BJ (cell line): ENCODE results near the gene RIT1. TPM values are rescaled to one million over a fixed set of nuclear protein-coding genes. Genes with fewer than 3 reads are reported as not detected.

Experiments used
- CTCF ChIA-PET: fragments of 350-600 bp; formaldehyde crosslinking; extraction: SDS; loops from one replicate; lab custom pipeline; 2021; ENCODE audit warnings: antibody characterized with exemption, inconsistent platforms; lab: Yijun Ruan, JAX
- POLR2A ChIA-PET: fragments of 300-600 bp; sonication (Branson Sonifier 250); formaldehyde crosslinking; extraction: SDS; loops from one replicate; lab custom pipeline; 2021; ENCODE audit warnings: antibody characterized with exemption; lab: Charles Lee
- DNase-seq: peaks from one replicate; pipeline ENCODE4 v3.0.0-alpha.2; 2011; ENCODE audit warnings: low read depth
- H3K27me3 ChIP-seq: 2 replicates; pipeline ENCODE4 v1.6.0; 2011; ENCODE audit warnings: low read length; ENCODE audit not compliant: control insufficient read depth, insufficient read depth
- H3K36me3 ChIP-seq: 2 replicates; pipeline ENCODE4 v1.5.1; 2011; ENCODE audit warnings: low read length; ENCODE audit not compliant: control insufficient read depth, insufficient read depth
- H3K4me3 ChIP-seq: 2 replicates; pipeline ENCODE4 v1.5.1; 2011; ENCODE audit warnings: low read depth, mild to moderate bottlenecking, control low read depth, low read length
- polyA plus RNA-seq: library from polyadenylated mRNA; depleted of rRNA; stranded (reverse); fragments of >200 nt; gene quantifications from 2 replicates; pipeline ENCODE4 v1.2.3, GENCODE V29; 2011
- TF ChIP-seq, protein P1 (sequence below): IDR thresholded peaks from 2 replicates; pipeline ENCODE4 v1.5.1; 2011; ENCODE audit warnings: low read depth, mild to moderate bottlenecking, control low read depth, inconsistent platforms, low read length, moderate library complexity; ENCODE audit not compliant: insufficient read depth

RIT1 gene
- polyA plus RNA-seq, 1 experiment, result 25.8 TPM

GRCh38 chr1:155952505-155952890, 41.3 kb upstream of the RIT1 start:
- CTCF ChIA-PET, result interaction anchor here (0.6 to 1.4 kb wide), 2 partner anchors 18 to 37 kb away, joined by 3 read pairs; no protein-coding TSS in a partner anchor
- Histone ChIP-seq H3K36me3 (peaks cover 53% of the 10 kb centered on the region), H3K27me3 (no peaks in the 10 kb centered on the region), H3K4me3 (no peak overlapping the region)
- no peak for DNase-seq
- TF ChIP-seq, protein P1, sequence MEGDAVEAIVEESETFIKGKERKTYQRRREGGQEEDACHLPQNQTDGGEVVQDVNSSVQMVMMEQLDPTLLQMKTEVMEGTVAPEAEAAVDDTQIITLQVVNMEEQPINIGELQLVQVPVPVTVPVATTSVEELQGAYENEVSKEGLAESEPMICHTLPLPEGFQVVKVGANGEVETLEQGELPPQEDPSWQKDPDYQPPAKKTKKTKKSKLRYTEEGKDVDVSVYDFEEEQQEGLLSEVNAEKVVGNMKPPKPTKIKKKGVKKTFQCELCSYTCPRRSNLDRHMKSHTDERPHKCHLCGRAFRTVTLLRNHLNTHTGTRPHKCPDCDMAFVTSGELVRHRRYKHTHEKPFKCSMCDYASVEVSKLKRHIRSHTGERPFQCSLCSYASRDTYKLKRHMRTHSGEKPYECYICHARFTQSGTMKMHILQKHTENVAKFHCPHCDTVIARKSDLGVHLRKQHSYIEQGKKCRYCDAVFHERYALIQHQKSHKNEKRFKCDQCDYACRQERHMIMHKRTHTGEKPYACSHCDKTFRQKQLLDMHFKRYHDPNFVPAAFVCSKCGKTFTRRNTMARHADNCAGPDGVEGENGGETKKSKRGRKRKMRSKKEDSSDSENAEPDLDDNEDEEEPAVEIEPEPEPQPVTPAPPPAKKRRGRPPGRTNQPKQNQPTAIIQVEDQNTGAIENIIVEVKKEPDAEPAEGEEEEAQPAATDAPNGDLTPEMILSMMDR, result no peak
- POLR2A ChIA-PET, result no interaction called here

DNA sequence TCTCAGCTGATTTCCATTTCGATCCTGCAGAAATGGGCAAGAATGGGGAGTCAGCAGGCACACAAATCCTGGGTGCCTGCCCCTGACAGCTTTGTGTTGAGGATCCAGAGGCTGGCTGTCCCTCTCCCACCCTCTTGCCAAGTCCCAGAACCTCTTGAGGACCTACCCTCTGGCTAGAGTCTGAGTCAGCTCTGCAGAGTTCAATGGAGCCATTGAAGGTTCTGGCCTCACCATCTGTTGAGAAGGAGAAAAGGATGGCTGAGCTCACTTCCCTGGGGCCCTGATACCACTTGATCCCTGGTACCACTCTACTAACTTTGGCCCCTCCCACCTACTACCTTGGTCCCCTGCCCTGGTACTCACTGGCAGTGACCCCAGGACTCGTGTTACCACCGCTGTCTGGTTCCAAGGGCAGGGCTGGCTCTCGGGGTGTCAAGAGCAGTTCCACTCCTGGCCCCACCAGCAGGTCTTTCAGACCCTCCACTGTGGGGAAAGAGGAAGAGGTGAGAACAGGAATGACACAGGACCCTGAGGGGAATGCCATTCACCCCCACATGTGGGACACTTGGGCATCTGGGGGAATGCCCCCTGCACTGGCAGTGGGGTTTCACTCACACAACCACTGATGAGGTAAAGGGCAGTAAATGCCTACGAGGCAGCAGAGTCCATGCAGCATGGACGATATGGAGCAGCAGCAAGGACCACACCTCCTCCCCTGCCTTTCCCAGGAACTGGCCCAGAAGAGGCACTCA, 40.8 kb upstream of the RIT1 start:
- TF ChIP-seq, protein P1, result no peak
- Histone ChIP-seq H3K36me3 (peaks cover 55% of the 10 kb centered on the region), H3K4me3 (no peak overlapping the region), H3K27me3 (no peaks in the 10 kb centered on the region)
- no peak for DNase-seq
- ChIA-PET POLR2A (no interaction called here), CTCF (interaction anchor here (0.6 to 1.4 kb wide), 3 partner anchors 17 to 38 kb away, joined by 3 read pairs; no protein-coding TSS in a partner anchor)

GRCh38 chr1:155950829-155951228, 39.7 kb upstream of the RIT1 start:
- H3K4me3 ChIP-seq, result no peak overlapping the region
- no peak for DNase-seq
- TF ChIP-seq, protein P1, result no peak
- no peaks in the 10 kb centered on the region for H3K27me3 ChIP-seq
- ChIA-PET POLR2A (no interaction called here), CTCF (interaction anchor here (1.2 kb wide), 2 partner anchors 27 to 38 kb away, joined by 3 to 5 read pairs; partner anchors contain the start of gene ARHGEF2)
- peaks cover 64% of the 10 kb centered on the region for H3K36me3 ChIP-seq

DNA sequence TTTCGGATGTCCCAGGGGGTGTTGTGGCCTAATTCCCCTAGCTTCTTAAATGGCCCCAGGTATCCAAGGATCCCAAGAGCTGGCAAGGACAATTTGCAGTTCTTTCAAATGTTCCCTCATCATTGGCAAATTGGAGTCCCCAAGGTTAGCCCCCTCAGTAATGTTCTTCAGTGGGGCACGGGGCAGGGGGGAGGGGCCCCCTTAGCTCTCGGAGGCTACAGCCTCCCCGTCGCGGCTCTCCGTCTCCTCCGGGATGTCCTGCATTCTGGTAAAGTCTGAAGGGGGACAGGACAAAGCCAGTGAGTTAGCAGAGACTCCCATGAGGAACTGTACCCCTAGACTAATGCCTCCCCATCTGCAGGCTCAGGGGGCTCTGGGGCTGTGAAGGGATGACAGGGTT, 36.6 kb upstream of the RIT1 start:
- no peaks in the 10 kb centered on the region for H3K27me3 ChIP-seq
- TF ChIP-seq, protein P1, result no peak
- no peak overlapping the region for H3K4me3 ChIP-seq
- H3K36me3 ChIP-seq, result peaks cover 53% of the 10 kb centered on the region
- DNase-seq, result no peak
- POLR2A ChIA-PET, result no interaction called here
- CTCF ChIA-PET, result interaction anchor here (1.2 to 1.6 kb wide), 4 partner anchors 10 to 42 kb away, joined by 4 to 6 read pairs (median 4); no protein-coding TSS in a partner anchor

DNA sequence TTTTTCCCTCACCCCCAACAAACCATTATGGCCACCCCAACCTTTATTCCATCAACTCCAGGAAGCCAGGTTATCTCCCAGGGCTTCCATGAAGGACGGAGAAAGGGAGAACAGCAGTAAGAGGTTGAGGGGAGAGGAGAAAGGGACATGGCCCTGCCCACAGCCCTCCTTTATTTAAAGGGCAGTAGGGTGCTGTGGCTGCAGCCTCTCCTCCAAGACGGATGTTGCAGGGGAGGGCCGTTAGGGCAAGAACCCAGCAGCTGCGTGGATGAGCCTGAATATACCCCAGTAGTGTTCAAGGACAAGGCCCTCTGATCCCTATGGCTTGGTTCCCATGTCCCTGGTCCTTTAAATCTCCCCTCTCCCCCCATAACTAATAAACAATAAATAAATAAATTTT, 36.1 kb upstream of the RIT1 start:
- CTCF ChIA-PET, result interaction anchor here (1.2 to 1.6 kb wide), 3 partner anchors 9 to 42 kb away, joined by 4 to 6 read pairs (median 4); no protein-coding TSS in a partner anchor
- POLR2A ChIA-PET, result no interaction called here
- no peak overlapping the region for H3K4me3 ChIP-seq

More for the DNA sequence above, 36.1 kb upstream of the RIT1 start:
- Histone ChIP-seq H3K27me3 (no peaks in the 10 kb centered on the region), H3K36me3 (peaks cover 48% of the 10 kb centered on the region)
- TF ChIP-seq, protein P1, result no peak
- no peak for DNase-seq
